LHCN-M2 (cell line): ENCODE results near the gene ECI1. TPM values are rescaled to one million over a fixed set of nuclear protein-coding genes. Genes with fewer than 3 reads are reported as not detected.

Experiments used
- DNase-seq: peaks from one replicate; pipeline ENCODE4 v3.0.0-alpha.2; 2012; ENCODE audit warnings: low read depth
- polyA plus RNA-seq: library from polyadenylated mRNA; unstranded; fragments of >200 nt; gene quantifications from one replicate; pipeline ENCODE4 v1.2.1, GENCODE V29; 2012; ENCODE audit warnings: missing spikeins
- total RNA-seq: library from RNA; depleted of rRNA; stranded (reverse); fragments of >200 nt; gene quantifications from 2 replicates; pipeline ENCODE4 v1.2.3, GENCODE V29; 2014; rRNA removed

The ECI1 gene
- total RNA-seq, result 30.9 and 44.5 TPM in 2 replicates
- 38.0 TPM for polyA plus RNA-seq

- DNase-seq, result peak; percentile 93
These were observed at the start of gene ECI1 for GRCh38 chr16:2251296-2252111. ECI1 (minus strand) TSS chr16:2251587; CDS start chr16:2251566, 21 bp downstream.

DNA sequence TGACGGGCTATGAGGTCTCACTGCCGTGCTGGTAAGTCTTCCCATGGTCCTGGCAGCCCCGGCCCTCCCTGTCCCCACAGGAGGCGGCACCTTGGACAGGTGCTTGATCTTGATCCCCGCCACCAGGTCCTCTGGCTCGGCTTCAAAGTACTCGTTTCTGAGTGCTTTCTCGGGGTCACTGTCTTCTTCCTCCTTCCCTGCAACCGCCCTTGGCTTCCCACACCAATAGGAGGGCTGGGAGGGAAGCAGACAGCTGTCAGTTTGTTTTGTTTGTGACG lies 48.5 kb upstream of the ECI1 start:
- no peak for DNase-seq

GRCh38 chr16:2299121-2299914 lies 47.9 kb upstream of the ECI1 start:
- no peak for DNase-seq

GRCh38 chr16:2298621-2299020 lies 47.2 kb upstream of the ECI1 start:
- no peak for DNase-seq

DNA sequence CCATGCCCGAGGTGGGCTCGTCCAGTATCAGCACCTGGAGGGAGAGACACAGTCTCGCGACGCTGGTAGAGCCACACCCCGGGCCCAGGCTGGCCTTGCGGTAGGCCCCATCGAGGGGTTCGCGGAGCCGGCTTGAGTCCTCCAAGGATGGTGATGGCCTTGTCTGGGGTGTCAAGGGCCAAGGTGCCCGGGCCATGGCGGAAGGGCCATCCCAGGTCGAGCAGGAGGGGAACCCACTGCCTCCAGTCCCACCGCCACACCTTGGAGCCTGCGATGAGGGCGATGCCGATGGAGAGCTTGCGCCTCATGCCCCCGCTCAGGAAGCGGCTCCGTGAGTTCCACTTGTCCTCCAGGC lies 46.1 kb upstream of the ECI1 start:
- no peak for DNase-seq

- peak; percentile 59 for DNase-seq
These were observed 45.5 kb upstream of the ECI1 start for GRCh38 chr16:2296661-2297505.

- DNase-seq, result no peak
These were observed 43.8 kb upstream of the ECI1 start for GRCh38 chr16:2295056-2295798.

GRCh38 chr16:2292221-2292620 lies 40.8 kb upstream of the ECI1 start:
- no peak for DNase-seq

- no peak for DNase-seq
These were observed 37.9 kb upstream of the ECI1 start for GRCh38 chr16:2289282-2289681.

- DNase-seq, result no peak
These were observed 37.3 kb upstream of the ECI1 start for GRCh38 chr16:2288726-2289125.

- DNase-seq, result no peak
These were observed 36.6 kb upstream of the ECI1 start for GRCh38 chr16:2287916-2288547.

DNA sequence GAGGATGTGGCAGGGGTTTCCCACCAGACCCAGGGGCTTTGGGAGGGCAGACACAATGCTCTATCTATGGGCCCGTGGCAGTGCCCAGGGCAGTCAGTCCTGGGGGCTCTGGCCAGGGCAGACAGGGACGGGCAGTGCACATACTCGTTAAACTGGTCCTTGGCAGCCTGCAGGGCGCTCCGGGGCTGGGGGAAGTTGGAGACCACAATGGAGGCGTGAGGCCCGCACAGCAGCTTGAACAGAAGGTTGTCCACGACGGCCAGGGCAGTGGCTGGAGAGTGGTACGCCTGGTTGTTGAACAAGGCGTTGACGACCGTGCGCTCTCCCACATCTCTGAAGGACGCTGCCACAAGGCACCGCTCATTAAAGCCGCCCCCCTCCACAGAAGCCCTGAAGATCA lies 35.2 kb upstream of the ECI1 start:
- DNase-seq, result no peak

- no peak for DNase-seq
These were observed 34.4 kb upstream of the ECI1 start for GRCh38 chr16:2285731-2286191.

DNA sequence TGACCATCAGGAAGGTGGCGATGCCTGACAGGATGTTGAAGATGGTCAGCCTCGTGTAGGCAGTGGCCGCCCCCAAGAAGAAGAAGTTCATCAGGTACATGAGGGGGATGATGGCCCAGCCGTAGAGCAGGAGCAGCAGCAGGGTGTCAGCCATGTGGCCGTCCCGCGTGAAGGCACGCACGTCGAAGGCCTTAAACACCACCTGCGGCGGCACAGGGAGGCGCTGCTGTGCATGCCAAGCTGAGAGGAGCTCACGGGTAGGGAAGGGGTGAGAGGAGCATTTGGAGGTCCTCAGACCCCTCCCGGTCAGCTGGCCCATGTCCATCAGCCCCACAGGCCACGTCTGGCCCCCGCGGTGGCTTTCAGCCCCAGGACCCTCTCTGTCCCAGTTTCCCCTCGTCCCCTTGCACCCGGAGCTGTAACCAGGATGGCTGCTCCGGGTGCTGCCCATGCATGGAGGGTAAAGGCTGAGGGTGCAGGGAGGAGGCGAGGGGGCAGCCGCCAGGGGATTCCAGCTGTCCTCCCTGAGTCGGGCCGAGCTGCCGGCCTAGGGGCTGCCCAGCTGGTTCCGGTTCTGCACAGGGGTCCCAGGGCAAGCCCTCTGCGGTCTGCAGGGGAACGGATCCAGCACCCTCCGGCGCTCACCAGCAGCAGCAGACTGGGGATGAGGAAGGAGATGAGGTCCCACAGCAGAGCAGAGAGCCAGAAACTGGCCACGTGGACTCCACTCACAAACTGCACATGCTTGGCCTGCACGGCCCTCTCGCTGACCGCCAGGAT lies 33.6 kb upstream of the ECI1 start:
- DNase-seq, result no peak

- DNase-seq, result no peak
These were observed 32.8 kb upstream of the ECI1 start for GRCh38 chr16:2284001-2284770.

DNA sequence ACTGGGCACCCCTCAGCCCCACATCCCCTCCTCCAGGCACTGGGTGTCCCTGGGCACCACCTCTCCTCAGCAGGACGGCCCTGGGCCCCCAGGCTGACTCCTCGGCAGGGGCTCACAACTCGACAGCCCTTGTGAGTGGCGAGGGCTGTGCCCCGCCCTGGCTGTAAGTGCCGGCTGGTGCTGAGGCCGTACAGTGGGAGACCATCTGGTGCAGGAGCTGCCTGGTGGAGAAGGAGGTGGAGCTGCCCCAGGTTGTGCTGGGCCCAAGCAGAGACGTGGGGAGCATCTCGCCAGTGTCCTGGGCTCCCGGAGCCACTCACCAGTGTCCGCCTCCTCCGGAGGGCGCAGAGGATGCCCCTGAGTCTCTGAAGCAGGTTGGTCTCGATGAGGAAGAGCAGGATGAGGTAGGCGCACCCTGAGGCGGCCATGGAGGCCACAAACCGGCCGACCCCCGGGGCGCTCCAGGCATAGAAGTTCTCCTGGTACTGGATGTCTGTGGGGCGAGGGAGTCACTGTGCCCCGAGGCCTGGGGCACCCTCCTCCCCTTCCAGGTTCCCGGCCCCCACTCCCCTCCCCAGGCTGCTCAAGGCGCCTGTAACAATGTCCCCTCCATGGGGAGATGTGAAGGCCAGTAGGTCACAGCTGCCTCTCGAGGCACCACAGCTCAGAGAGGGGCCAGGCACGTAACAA lies 31.6 kb upstream of the ECI1 start:
- DNase-seq, result no peak

- no peak for DNase-seq
These were observed 30.9 kb upstream of the ECI1 start for GRCh38 chr16:2282262-2282661.

DNA sequence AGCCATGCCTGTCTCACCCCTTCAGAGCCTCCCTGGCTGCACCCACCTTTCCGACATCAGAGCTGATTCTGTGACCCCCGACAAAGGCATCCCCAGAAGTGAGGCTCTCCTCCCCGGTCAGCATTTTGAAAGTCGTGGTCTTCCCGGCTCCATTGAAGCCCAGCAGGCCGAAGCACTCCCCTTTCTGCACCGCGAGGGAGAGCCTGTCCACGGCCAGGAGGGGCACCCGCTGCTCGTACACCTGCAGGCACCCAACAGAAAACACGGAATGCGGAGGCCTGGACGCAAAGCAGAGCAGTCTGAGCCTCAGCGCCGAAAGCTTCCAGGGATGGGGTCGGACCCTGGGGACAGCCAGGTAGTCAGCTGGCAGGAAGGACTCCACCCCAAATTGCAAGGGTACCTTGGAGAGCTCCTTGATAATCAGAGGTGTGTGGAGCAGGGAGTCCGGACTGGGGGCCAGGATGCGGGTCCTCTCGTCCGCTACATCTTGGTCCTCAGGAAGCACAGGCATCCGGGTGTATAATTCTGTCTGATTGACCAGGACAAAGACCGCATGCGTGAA lies 29.7 kb upstream of the ECI1 start:
- DNase-seq, result no peak
